Calu3 (cell line): ENCODE results near the gene FRY. TPM values are rescaled to one million over a fixed set of nuclear protein-coding genes. Genes with fewer than 3 reads are reported as not detected.

Experiments
- BruUV-seq: library from RNA; stranded (reverse); fragments of 400-500 nt; replicated peaks from 2 replicates; lab custom pipeline; 2021; lab: Mats Ljungman, UMichigan
- CTCF ChIA-PET: fragments of 300-600 bp; sonication (Branson Sonifier 250); formaldehyde crosslinking; loops from one replicate; lab custom pipeline; 2022; ENCODE audit warnings: antibody characterized with exemption; lab: Charles Lee
- DNase-seq: peaks from one replicate; pipeline ENCODE4 v3.0.0; 2022
- H3K27ac Mint-ChIP-seq: one replicate; pipeline ENCODE4 v1.8.0; 2022; ENCODE audit warnings: mixed read lengths; ENCODE audit not compliant: unreplicated experiment
- H3K27me3 Mint-ChIP-seq: one replicate; pipeline ENCODE4 v1.8.0; 2022; ENCODE audit warnings: mixed read lengths; ENCODE audit not compliant: unreplicated experiment
- H3K36me3 Mint-ChIP-seq: one replicate; pipeline ENCODE4 v1.8.0; 2022; ENCODE audit warnings: mild to moderate bottlenecking, moderate library complexity, mixed read lengths; ENCODE audit not compliant: insufficient read depth, unreplicated experiment
- H3K4me1 Mint-ChIP-seq: one replicate; pipeline ENCODE4 v1.8.0; 2022; ENCODE audit warnings: mild to moderate bottlenecking, low read depth, mixed read lengths; ENCODE audit not compliant: unreplicated experiment
- H3K4me3 Mint-ChIP-seq: one replicate; pipeline ENCODE4 v1.8.0; 2022; ENCODE audit warnings: mild to moderate bottlenecking, low read depth, moderate library complexity, mixed read lengths; ENCODE audit not compliant: unreplicated experiment
- H3K9me3 Mint-ChIP-seq: one replicate; pipeline ENCODE4 v1.8.0; 2022; ENCODE audit warnings: low read depth, mixed read lengths; ENCODE audit not compliant: unreplicated experiment
- CTCF ChIP-seq: fragments of 200-600 bp; IDR thresholded peaks from one replicate; pipeline ENCODE4 v1.8.0; 2022; ENCODE audit warnings: antibody characterized with exemption; ENCODE audit not compliant: unreplicated experiment
- intact Hi-C: fragments of 100-400 bp; cut with micrococcal nuclease; formaldehyde crosslinking; loops from one replicate; pipeline ENCODE4 v1.10.0; 2022; ENCODE audit not compliant: unreplicated experiment
- total RNA-seq: library from RNA; stranded (reverse); gene quantifications from 2 replicates; pipeline ENCODE4 v1.2.3, GENCODE V29; 2022

FRY gene
- total RNA-seq, 1 experiment from 2014 or later: 6.2 TPM

GRCh38 chr13:32080328-32080744 lies 48.8 kb downstream of the FRY start:
- no peak for DNase-seq
- intact Hi-C loops: no loop called here
- Mint-ChIP-seq H3K9me3 (no peaks in the 10 kb centered on the region), H3K4me1 (peaks cover 14% of the 10 kb centered on the region), H3K27me3 (no peaks in the 10 kb centered on the region), H3K36me3 (no peaks in the 10 kb centered on the region), H3K4me3 (no peak overlapping the region), H3K27ac (no peak overlapping the region)
- CTCF ChIA-PET: no interaction called here
- BruUV-seq: no TSS peak
- no peak for TF ChIP-seq CTCF

- BruUV-seq: no TSS peak
- H3K27ac Mint-ChIP-seq: no peak overlapping the region
- no peak for TF ChIP-seq CTCF
- intact Hi-C loops: no loop called here
- no peaks in the 10 kb centered on the region for H3K36me3 Mint-ChIP-seq
- CTCF ChIA-PET: no interaction called here
- DNase-seq: no peak
- H3K4me1 Mint-ChIP-seq: peaks cover 9% of the 10 kb centered on the region
- H3K9me3 Mint-ChIP-seq: no peaks in the 10 kb centered on the region
- no peak overlapping the region for H3K4me3 Mint-ChIP-seq
- no peaks in the 10 kb centered on the region for H3K27me3 Mint-ChIP-seq
These were observed 50.0 kb downstream of the FRY start for GRCh38 chr13:32081591-32081990.

GRCh38 chr13:32086366-32086765 lies 54.8 kb downstream of the FRY start:
- BruUV-seq: no TSS peak
- H3K27ac Mint-ChIP-seq: no peak overlapping the region
- intact Hi-C loops: no loop called here

GRCh38 chr13:32086791-32087441 lies 55.3 kb downstream of the FRY start:
- no peak for DNase-seq
- no peak for TF ChIP-seq CTCF
- CTCF ChIA-PET: no interaction called here
- H3K27me3 Mint-ChIP-seq: no peaks in the 10 kb centered on the region
- no peaks in the 10 kb centered on the region for H3K36me3 Mint-ChIP-seq
- H3K9me3 Mint-ChIP-seq: no peaks in the 10 kb centered on the region
- no peaks in the 10 kb centered on the region for H3K4me1 Mint-ChIP-seq
- no peak overlapping the region for H3K4me3 Mint-ChIP-seq
- no TSS peak for BruUV-seq
- H3K27ac Mint-ChIP-seq: no peak overlapping the region
- intact Hi-C loops: no loop called here

More at GRCh38 chr13:32086366-32086765, 54.8 kb downstream of the FRY start:
- Mint-ChIP-seq H3K9me3 (no peaks in the 10 kb centered on the region), H3K4me1 (no peaks in the 10 kb centered on the region), H3K27me3 (no peaks in the 10 kb centered on the region), H3K4me3 (no peak overlapping the region), H3K36me3 (no peaks in the 10 kb centered on the region)
- TF ChIP-seq CTCF: no peak
- no peak for DNase-seq
- CTCF ChIA-PET: no interaction called here
